K562 (cell line): Measurements from ENCODE around the gene SLC7A14.

ENCODE experiments used
- FOXA3 ChIP-seq, 2 experiments: fragments of 450-650 bp in 1 of 2; sonication (generic) in 1 of 2; formaldehyde crosslinking; IDR thresholded peaks in 1 of 2; conservative IDR thresholded peaks in 1 of 2; 2 replicates each; pipeline versions ENCODE4 v1.4.0 to v1.8.0; 2020 to 2022; ENCODE audit warnings: mild to moderate bottlenecking in 2 of 2, missing genetic modification reagents in 1 of 2
- HIVEP1 ChIP-seq: fragments of 250-450 bp; sonication (Bioruptor Pico); IDR thresholded peaks from 2 replicates; pipeline ENCODE4 v1.4.0; 2020; ENCODE audit warnings: mild to moderate bottlenecking
- ZBTB7A ChIP-seq: IDR thresholded peaks from 2 replicates; pipeline ENCODE4 v1.6.1; 2011; ENCODE audit warnings: low read depth, mild to moderate bottlenecking, low read length, moderate library complexity, borderline replicate concordance; ENCODE audit not compliant: control insufficient read depth
- TF ChIP-seq, protein P1 (sequence below), 2 experiments: fragments of 450-650 bp; formaldehyde crosslinking in 1 of 2; IDR thresholded peaks; 2 replicates each; pipeline versions ENCODE4 v1.4.0 to v1.6.1; 2014 to 2020; ENCODE audit warnings: mild to moderate bottlenecking in 2 of 2, borderline replicate concordance in 1 of 2, low read depth in 1 of 2
- TF ChIP-seq, protein P2 (sequence below), 3 experiments: IDR thresholded peaks in 2 of 3; conservative IDR thresholded peaks in 1 of 3; 2 replicates each; pipeline ENCODE4 v1.5.1; 2011 to 2012; ENCODE audit warnings: low read length in 3 of 3, mild to moderate bottlenecking in 3 of 3, control low read depth in 2 of 3, improper control_type of control experiment in 1 of 3, inconsistent platforms in 1 of 3, low read depth in 1 of 3, mixed read lengths in 1 of 3, moderate library complexity in 1 of 3; ENCODE audit not compliant: insufficient read depth in 2 of 3
- TF ChIP-seq, protein P3 (sequence below): fragments of 250-450 bp; sonication (Bioruptor Pico); IDR thresholded peaks from 2 replicates; pipeline ENCODE4 v1.5.0; 2021

DNA sequence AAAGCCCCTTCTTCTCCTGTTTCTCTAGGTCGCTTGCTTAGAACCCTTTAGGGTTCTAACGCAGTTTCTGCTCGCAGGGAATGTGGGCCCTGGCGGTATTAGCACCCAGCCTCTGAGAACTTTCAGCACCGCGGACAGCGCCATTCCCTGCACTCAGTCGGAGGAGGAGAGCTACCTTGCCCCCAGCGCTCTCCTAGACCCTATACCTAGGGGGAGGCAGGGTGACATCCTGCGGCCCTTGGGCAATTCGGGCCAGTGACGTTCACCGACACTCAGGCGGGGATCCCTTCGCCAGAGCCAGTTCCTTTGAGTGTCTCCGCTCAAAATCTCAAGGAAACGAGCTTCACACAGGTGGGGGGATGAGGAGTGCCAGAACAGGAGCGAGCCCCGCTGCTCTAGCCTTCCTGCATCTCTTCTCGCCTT, 1.3 kb downstream of the SLC7A14 start:
- TF ChIP-seq FOXA3 (CRISPR knock-in tag; conservative IDR thresholded peaks at IDR 0.05 in 1 of 2, IDR thresholded peaks at IDR 0.05 in 1 of 2) (no peak), ZBTB7A (no peak), HIVEP1 (CRISPR knock-in tag) (no peak)
- TF ChIP-seq, protein P1, sequence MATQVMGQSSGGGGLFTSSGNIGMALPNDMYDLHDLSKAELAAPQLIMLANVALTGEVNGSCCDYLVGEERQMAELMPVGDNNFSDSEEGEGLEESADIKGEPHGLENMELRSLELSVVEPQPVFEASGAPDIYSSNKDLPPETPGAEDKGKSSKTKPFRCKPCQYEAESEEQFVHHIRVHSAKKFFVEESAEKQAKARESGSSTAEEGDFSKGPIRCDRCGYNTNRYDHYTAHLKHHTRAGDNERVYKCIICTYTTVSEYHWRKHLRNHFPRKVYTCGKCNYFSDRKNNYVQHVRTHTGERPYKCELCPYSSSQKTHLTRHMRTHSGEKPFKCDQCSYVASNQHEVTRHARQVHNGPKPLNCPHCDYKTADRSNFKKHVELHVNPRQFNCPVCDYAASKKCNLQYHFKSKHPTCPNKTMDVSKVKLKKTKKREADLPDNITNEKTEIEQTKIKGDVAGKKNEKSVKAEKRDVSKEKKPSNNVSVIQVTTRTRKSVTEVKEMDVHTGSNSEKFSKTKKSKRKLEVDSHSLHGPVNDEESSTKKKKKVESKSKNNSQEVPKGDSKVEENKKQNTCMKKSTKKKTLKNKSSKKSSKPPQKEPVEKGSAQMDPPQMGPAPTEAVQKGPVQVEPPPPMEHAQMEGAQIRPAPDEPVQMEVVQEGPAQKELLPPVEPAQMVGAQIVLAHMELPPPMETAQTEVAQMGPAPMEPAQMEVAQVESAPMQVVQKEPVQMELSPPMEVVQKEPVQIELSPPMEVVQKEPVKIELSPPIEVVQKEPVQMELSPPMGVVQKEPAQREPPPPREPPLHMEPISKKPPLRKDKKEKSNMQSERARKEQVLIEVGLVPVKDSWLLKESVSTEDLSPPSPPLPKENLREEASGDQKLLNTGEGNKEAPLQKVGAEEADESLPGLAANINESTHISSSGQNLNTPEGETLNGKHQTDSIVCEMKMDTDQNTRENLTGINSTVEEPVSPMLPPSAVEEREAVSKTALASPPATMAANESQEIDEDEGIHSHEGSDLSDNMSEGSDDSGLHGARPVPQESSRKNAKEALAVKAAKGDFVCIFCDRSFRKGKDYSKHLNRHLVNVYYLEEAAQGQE (IDR thresholded peaks at IDR 0.05; ENCODE audit: borderline replicate concordance): peak; percentile 99
- TF ChIP-seq, protein P1 (CRISPR knock-in tag; IDR thresholded peaks at IDR 0.05; ENCODE audit: low read depth): peak; percentile 98
- TF ChIP-seq, protein P2, sequence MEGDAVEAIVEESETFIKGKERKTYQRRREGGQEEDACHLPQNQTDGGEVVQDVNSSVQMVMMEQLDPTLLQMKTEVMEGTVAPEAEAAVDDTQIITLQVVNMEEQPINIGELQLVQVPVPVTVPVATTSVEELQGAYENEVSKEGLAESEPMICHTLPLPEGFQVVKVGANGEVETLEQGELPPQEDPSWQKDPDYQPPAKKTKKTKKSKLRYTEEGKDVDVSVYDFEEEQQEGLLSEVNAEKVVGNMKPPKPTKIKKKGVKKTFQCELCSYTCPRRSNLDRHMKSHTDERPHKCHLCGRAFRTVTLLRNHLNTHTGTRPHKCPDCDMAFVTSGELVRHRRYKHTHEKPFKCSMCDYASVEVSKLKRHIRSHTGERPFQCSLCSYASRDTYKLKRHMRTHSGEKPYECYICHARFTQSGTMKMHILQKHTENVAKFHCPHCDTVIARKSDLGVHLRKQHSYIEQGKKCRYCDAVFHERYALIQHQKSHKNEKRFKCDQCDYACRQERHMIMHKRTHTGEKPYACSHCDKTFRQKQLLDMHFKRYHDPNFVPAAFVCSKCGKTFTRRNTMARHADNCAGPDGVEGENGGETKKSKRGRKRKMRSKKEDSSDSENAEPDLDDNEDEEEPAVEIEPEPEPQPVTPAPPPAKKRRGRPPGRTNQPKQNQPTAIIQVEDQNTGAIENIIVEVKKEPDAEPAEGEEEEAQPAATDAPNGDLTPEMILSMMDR (IDR thresholded peaks at IDR 0.05 in 2 of 3, conservative IDR thresholded peaks at IDR 0.05 in 1 of 3; ENCODE audit: insufficient read depth in 2 of 3, low read depth in 1 of 3, low read length in 3 of 3): no peak
- TF ChIP-seq, protein P3, sequence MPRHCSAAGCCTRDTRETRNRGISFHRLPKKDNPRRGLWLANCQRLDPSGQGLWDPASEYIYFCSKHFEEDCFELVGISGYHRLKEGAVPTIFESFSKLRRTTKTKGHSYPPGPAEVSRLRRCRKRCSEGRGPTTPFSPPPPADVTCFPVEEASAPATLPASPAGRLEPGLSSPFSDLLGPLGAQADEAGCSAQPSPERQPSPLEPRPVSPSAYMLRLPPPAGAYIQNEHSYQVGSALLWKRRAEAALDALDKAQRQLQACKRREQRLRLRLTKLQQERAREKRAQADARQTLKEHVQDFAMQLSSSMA (CRISPR knock-in tag): no peak
